Natural killer cell (primary cell): ENCODE data around the gene EYA4. TPM values are rescaled to one million over a fixed set of nuclear protein-coding genes. Genes with fewer than 3 reads are reported as not detected.

Experiments used
- ATAC-seq, 3 donors: fragments of 150-1000 bp in 2 of 3; fragments of 200-7000 bp in 1 of 3; cut with Tn5 transposase; 1 replicate in 1 of 3; 2 replicates in 2 of 3; pipeline ENCODE4 v1.10.0; 2021; ENCODE audit warnings: mild to moderate bottlenecking in 2 of 3, moderate library complexity in 2 of 3
- DNase-seq, 2 donors: peaks; one replicate each; pipeline versions ENCODE4 v3.0.0 to v3.0.0-alpha.2; 2013 to 2021; ENCODE audit warnings: mixed read lengths in 1 of 2
- H3K27ac ChIP-seq: one replicate; pipeline ENCODE4 v1.5.1; 2013; ENCODE audit warnings: mild to moderate bottlenecking, low read length
- H3K27me3 ChIP-seq: one replicate; pipeline ENCODE4 v1.6.1; 2013; ENCODE audit warnings: low read length; ENCODE audit not compliant: control insufficient read depth, insufficient read depth
- H3K36me3 ChIP-seq: one replicate; pipeline ENCODE4 v1.6.1; 2013; ENCODE audit warnings: low read length; ENCODE audit not compliant: control insufficient read depth, insufficient read depth
- H3K4me1 ChIP-seq: one replicate; pipeline ENCODE4 v1.6.1; 2013; ENCODE audit warnings: low read length; ENCODE audit not compliant: control insufficient read depth, insufficient read depth
- H3K4me3 ChIP-seq: one replicate; pipeline ENCODE4 v1.5.1; 2013; ENCODE audit warnings: low read length
- H3K9me3 ChIP-seq: one replicate; pipeline ENCODE4 v1.6.1; 2013; ENCODE audit warnings: low read length; ENCODE audit not compliant: control insufficient read depth, insufficient read depth
- H3K27ac Mint-ChIP-seq, 2 donors: one replicate each; pipeline ENCODE4 v1.8.0; 2022; ENCODE audit warnings: mild to moderate bottlenecking in 2 of 2, mixed read lengths in 2 of 2, moderate library complexity in 1 of 2
- H3K27me3 Mint-ChIP-seq, 2 donors: one replicate each; pipeline ENCODE4 v1.8.0; 2022; ENCODE audit warnings: low read depth in 2 of 2, mixed read lengths in 2 of 2
- H3K36me3 Mint-ChIP-seq: one replicate; pipeline ENCODE4 v1.8.0; 2022; ENCODE audit warnings: mixed read lengths
- H3K4me1 Mint-ChIP-seq, 2 donors: one replicate each; pipeline ENCODE4 v1.8.0; 2022; ENCODE audit warnings: mixed read lengths in 2 of 2
- H3K4me3 Mint-ChIP-seq: one replicate; pipeline ENCODE4 v1.8.0; 2022; ENCODE audit warnings: mild to moderate bottlenecking, moderate library complexity, mixed read lengths
- H3K9me3 Mint-ChIP-seq, 2 donors: one replicate each; pipeline ENCODE4 v1.8.0; 2022; ENCODE audit warnings: mixed read lengths in 2 of 2
- WGBS: methylation state at CpG from one replicate; pipeline ENCODE4 v1.1.7; 2013; ENCODE audit warnings: missing lambda C conversion rate; ENCODE audit not compliant: insufficient coverage; 5-methylcytosine and 5-hydroxymethylcytosine counted together
- intact Hi-C: fragments of 100-400 bp; cut with micrococcal nuclease; formaldehyde crosslinking; loops from one replicate; pipeline ENCODE4 v1.14.2; 2022
- total RNA-seq, 4 donors: library from RNA; stranded (reverse); fragments of 120-200 nt in 1 of 4; gene quantifications; one replicate each; pipeline versions ENCODE4 v1.2.3 to v1.2.4, GENCODE V29; 2013 to 2022
- TF ChIP-seq, protein P1 (sequence below): fragments of 200-600 bp; IDR thresholded peaks from one replicate; pipeline ENCODE4 v1.8.0; 2022; ENCODE audit warnings: antibody characterized with exemption

EYA4 gene
- total RNA-seq, 3 donors from 2014 or later (not counting 1 experiment from before 2014, with no cell fraction given) = not detected

DNA sequence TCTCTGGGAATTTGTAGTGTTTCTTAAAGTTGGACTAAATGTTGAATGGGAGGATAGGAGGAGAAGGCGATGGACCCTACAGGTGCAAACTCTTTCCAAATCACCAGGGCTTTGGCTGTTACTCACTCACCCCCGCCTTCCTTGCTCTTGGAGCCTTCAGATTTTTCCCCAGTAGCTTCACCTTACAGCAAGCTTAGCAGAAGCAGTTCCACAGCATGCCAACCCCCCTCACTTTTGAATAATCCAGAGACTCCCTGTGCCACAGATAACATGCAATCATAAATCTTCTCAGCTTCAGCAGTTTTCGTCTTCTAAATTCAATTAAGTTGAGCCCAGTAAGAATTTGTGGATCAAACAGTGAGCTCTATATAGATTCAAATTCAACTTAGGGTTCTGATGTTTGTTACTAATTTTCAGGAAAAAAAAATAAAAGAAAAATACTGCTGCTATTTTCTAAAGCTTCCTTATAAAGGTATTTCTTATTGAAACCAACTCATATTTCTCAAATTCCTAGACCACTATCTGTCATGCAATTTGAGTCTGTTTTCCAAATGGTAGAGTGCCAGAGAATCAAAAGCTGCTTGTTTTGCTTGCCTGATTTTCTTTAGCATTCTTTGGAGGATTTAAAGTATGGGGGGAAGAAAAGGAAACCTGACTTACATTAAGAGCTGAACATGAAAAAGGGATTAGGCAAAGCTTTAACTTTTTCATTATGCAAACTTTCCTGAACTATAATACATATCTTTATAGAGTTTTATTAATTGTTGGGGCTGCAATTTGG, 166.4 kb downstream of the EYA4 start:
- H3K36me3 ChIP-seq = no peaks in the 10 kb centered on the region
- no peak for ATAC-seq
- no peak overlapping the region for H3K27ac ChIP-seq
- Mint-ChIP-seq H3K36me3 (no peaks in the 10 kb centered on the region), H3K27ac (no peak overlapping the region), H3K9me3 (no peaks in the 10 kb centered on the region), H3K27me3 (no peaks in the 10 kb centered on the region), H3K4me3 (no peak overlapping the region), H3K4me1 (no peaks in the 10 kb centered on the region)
- H3K4me1 ChIP-seq = no peaks in the 10 kb centered on the region
- intact Hi-C loops = no loop called here
- WGBS = 84% methylated on average over 3 of the region's 3 CpGs
- H3K4me3 ChIP-seq = no peak overlapping the region
- TF ChIP-seq, protein P1, sequence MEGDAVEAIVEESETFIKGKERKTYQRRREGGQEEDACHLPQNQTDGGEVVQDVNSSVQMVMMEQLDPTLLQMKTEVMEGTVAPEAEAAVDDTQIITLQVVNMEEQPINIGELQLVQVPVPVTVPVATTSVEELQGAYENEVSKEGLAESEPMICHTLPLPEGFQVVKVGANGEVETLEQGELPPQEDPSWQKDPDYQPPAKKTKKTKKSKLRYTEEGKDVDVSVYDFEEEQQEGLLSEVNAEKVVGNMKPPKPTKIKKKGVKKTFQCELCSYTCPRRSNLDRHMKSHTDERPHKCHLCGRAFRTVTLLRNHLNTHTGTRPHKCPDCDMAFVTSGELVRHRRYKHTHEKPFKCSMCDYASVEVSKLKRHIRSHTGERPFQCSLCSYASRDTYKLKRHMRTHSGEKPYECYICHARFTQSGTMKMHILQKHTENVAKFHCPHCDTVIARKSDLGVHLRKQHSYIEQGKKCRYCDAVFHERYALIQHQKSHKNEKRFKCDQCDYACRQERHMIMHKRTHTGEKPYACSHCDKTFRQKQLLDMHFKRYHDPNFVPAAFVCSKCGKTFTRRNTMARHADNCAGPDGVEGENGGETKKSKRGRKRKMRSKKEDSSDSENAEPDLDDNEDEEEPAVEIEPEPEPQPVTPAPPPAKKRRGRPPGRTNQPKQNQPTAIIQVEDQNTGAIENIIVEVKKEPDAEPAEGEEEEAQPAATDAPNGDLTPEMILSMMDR = no peak
- DNase-seq = no peak
- H3K9me3 ChIP-seq = no peaks in the 10 kb centered on the region
- no peaks in the 10 kb centered on the region for H3K27me3 ChIP-seq

DNA sequence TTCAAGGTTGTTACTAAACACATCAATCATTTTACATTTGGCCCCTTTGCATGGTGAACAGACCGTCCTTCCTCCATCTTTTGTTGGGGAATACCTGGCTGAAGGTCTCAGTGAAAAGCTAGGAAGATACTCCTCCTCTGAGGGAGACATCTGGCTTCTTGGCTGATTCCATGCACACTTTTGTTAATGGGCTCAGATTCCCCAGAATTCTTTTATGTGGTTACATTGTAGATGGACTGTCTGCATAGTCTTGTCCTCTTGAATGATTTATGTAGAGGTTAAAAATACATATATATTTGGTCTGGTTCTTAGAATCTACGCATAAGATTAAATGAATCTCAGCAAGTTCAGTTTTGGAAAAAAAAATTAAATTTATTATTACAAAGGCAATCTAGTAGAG, 167.0 kb downstream of the EYA4 start:
- intact Hi-C loops = no loop called here
- H3K27ac Mint-ChIP-seq = no peak overlapping the region
- H3K4me1 Mint-ChIP-seq = no peaks in the 10 kb centered on the region
- TF ChIP-seq, protein P1 = no peak
- ATAC-seq (no peak), DNase-seq (no peak)
- Histone ChIP-seq H3K4me1 (no peaks in the 10 kb centered on the region), H3K9me3 (no peaks in the 10 kb centered on the region), H3K27me3 (no peaks in the 10 kb centered on the region), H3K36me3 (no peaks in the 10 kb centered on the region), H3K27ac (no peak overlapping the region), H3K4me3 (no peak overlapping the region)
- no peaks in the 10 kb centered on the region for H3K9me3 Mint-ChIP-seq
- H3K36me3 Mint-ChIP-seq = no peaks in the 10 kb centered on the region
- H3K4me3 Mint-ChIP-seq = no peak overlapping the region
- 88% methylated on average over 2 of the region's 2 CpGs for WGBS
- no peaks in the 10 kb centered on the region for H3K27me3 Mint-ChIP-seq

DNA sequence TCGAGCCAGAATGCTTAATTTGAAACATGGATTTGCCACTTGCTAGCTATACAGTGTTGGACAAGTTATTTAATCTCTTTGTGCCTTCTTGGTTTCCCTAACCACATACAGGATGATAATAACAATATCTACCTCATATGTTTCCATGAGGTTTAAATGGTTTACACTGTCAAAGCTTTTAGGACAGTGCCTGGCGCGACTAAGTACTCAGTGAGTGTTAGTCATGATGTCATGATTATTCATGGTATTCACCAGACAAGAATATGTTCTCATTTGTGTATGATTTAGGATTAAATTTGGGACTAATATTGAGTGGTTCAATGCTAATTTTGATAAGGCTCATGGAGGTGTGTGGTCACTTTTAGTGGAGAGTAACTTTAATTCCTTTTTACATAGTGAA, 167.4 kb downstream of the EYA4 start:
- no peak for ATAC-seq
- H3K36me3 ChIP-seq = no peaks in the 10 kb centered on the region
- no peaks in the 10 kb centered on the region for H3K9me3 ChIP-seq
- Mint-ChIP-seq H3K4me1 (no peaks in the 10 kb centered on the region), H3K9me3 (no peaks in the 10 kb centered on the region), H3K4me3 (no peak overlapping the region), H3K27me3 (no peaks in the 10 kb centered on the region), H3K36me3 (no peaks in the 10 kb centered on the region), H3K27ac (no peak overlapping the region)
- intact Hi-C loops = no loop called here
- no peaks in the 10 kb centered on the region for H3K27me3 ChIP-seq
- H3K4me3 ChIP-seq = no peak overlapping the region
- H3K4me1 ChIP-seq = no peaks in the 10 kb centered on the region
- TF ChIP-seq, protein P1 = no peak
- H3K27ac ChIP-seq = no peak overlapping the region
- DNase-seq = no peak
- WGBS = 97% methylated on average over 2 of the region's 3 CpGs
